Measurements from ENCODE around the gene GABBR2.

Gene GABBR2

GRCh38 chr9:98516205-98516896 is 192.4 kb downstream of the GABBR2 start:
- TF ChIP-seq EGR1 (IDR thresholded peaks at IDR 0.05) (no peak), NFIC (IDR thresholded peaks at IDR 0.05) (no peak), EP300 (IDR thresholded peaks at IDR 0.05; ENCODE audit: borderline replicate concordance) (no peak), RAD21 (IDR thresholded peaks at IDR 0.05; ENCODE audit: low read depth) (no peak), YY1 (IDR thresholded peaks at IDR 0.05; ENCODE audit: low read depth) (no peak), TEAD4 (IDR thresholded peaks at IDR 0.05) (no peak), FOXM1 (IDR thresholded peaks at IDR 0.05; ENCODE audit: borderline replicate concordance, low read depth) (no peak), USF1 (IDR thresholded peaks at IDR 0.05) (no peak), MAX (IDR thresholded peaks at IDR 0.05) (no peak), CREB1 (IDR thresholded peaks at IDR 0.05; ENCODE audit: low read depth) (no peak), REST (IDR thresholded peaks at IDR 0.05; ENCODE audit: low read depth) (no peak), TAF1 (IDR thresholded peaks at IDR 0.05; ENCODE audit: low read depth) (no peak), ZBTB7A (IDR thresholded peaks at IDR 0.05; ENCODE audit: low read depth) (no peak)

GRCh38 chr9:98515506-98516204 is 193.1 kb downstream of the GABBR2 start:
- no peak for TF ChIP-seq TEAD4 (IDR thresholded peaks at IDR 0.05)
- TF ChIP-seq NFIC (IDR thresholded peaks at IDR 0.05): no peak
- no peak for TF ChIP-seq EP300 (IDR thresholded peaks at IDR 0.05; ENCODE audit: borderline replicate concordance)
- no peak for TF ChIP-seq TAF1 (IDR thresholded peaks at IDR 0.05; ENCODE audit: low read depth)
- no peak for TF ChIP-seq USF1 (IDR thresholded peaks at IDR 0.05)
- no peak for TF ChIP-seq REST (IDR thresholded peaks at IDR 0.05; ENCODE audit: low read depth)
- no peak for TF ChIP-seq ZBTB7A (IDR thresholded peaks at IDR 0.05; ENCODE audit: low read depth)
- TF ChIP-seq MAX (IDR thresholded peaks at IDR 0.05): no peak
- no peak for TF ChIP-seq TCF12 (IDR thresholded peaks at IDR 0.05; ENCODE audit: low read depth)
- TF ChIP-seq CREB1 (IDR thresholded peaks at IDR 0.05; ENCODE audit: low read depth): no peak
- no peak for TF ChIP-seq CEBPB (IDR thresholded peaks at IDR 0.05)
- TF ChIP-seq YY1 (IDR thresholded peaks at IDR 0.05; ENCODE audit: low read depth): no peak
- no peak for TF ChIP-seq EGR1 (IDR thresholded peaks at IDR 0.05)
- TF ChIP-seq RAD21 (IDR thresholded peaks at IDR 0.05; ENCODE audit: low read depth): no peak
- TF ChIP-seq FOXM1 (IDR thresholded peaks at IDR 0.05; ENCODE audit: borderline replicate concordance, low read depth): no peak

- TF ChIP-seq ZBTB7A (IDR thresholded peaks at IDR 0.05; ENCODE audit: low read depth) (no peak), CREB1 (IDR thresholded peaks at IDR 0.05; ENCODE audit: low read depth) (no peak), NFIC (IDR thresholded peaks at IDR 0.05) (no peak), RAD21 (IDR thresholded peaks at IDR 0.05; ENCODE audit: low read depth) (no peak), USF1 (IDR thresholded peaks at IDR 0.05) (no peak), YY1 (IDR thresholded peaks at IDR 0.05; ENCODE audit: low read depth) (no peak), MAX (IDR thresholded peaks at IDR 0.05) (no peak), TAF1 (IDR thresholded peaks at IDR 0.05; ENCODE audit: low read depth) (no peak), TEAD4 (IDR thresholded peaks at IDR 0.05) (no peak), REST (IDR thresholded peaks at IDR 0.05; ENCODE audit: low read depth) (no peak), CEBPB (IDR thresholded peaks at IDR 0.05) (no peak), EP300 (IDR thresholded peaks at IDR 0.05; ENCODE audit: borderline replicate concordance) (no peak), FOXM1 (IDR thresholded peaks at IDR 0.05; ENCODE audit: borderline replicate concordance, low read depth) (no peak), TCF12 (IDR thresholded peaks at IDR 0.05; ENCODE audit: low read depth) (no peak), EGR1 (IDR thresholded peaks at IDR 0.05) (no peak)
Observed at GRCh38 chr9:98514841-98515240, 193.9 kb downstream of the GABBR2 start.
